GM12878 (cell line): ENCODE results near the gene TMEM98. TPM values are rescaled to one million over a fixed set of nuclear protein-coding genes. Genes with fewer than 3 reads are reported as not detected.

Experiments
- ATAC-seq: fragments of 200-7000 bp; cut with Tn5 transposase; 3 replicates; pipeline ENCODE4 v1.9.1; 2020; ENCODE audit warnings: mild to moderate bottlenecking, moderate library complexity
- BruUV-seq: library from RNA; stranded (reverse); fragments of 400-500 nt; replicated peaks from 2 replicates; lab custom pipeline; 2021; lab: Mats Ljungman, UMichigan
- CTCF ChIA-PET: fragments of 300-600 bp; sonication (Branson Sonifier 250); formaldehyde crosslinking; extraction: SDS; loops from one replicate; lab custom pipeline; 2021; ENCODE audit warnings: inconsistent platforms; lab: Yijun Ruan, JAX
- POLR2A ChIA-PET: fragments of 350-600 bp; formaldehyde crosslinking; extraction: SDS; loops from one replicate; lab custom pipeline; 2021; ENCODE audit warnings: inconsistent platforms; lab: Charles Lee
- RAD21 ChIA-PET: fragments of 300-600 bp; sonication (Branson Sonifier 250); formaldehyde crosslinking; loops from one replicate; lab custom pipeline; 2023; ENCODE audit warnings: antibody characterized with exemption; ENCODE audit not compliant: unreplicated experiment; lab: Charles Lee
- SMC1A ChIA-PET: fragments of 300-600 bp; sonication (Branson Sonifier 250); formaldehyde crosslinking; loops from one replicate; lab custom pipeline; 2023; ENCODE audit not compliant: unreplicated experiment, uncharacterized antibody; lab: Charles Lee
- DNase-seq: peaks from one replicate; pipeline ENCODE4 v3.0.0-alpha.2; 2011; ENCODE audit warnings: low read depth, low spot score
- FAIRE-seq: peaks from 3 replicates; lab custom pipeline; 2011; peaks lifted over from hg19 to GRCh38; lab: Jason Lieb, UNC
- H2AFZ ChIP-seq: 2 replicates; pipeline ENCODE4 v1.6.0; 2011; ENCODE audit warnings: low read depth, low read length, control low read depth; ENCODE audit not compliant: control insufficient read depth
- H3K27ac ChIP-seq: 2 replicates; pipeline ENCODE4 v1.5.1; 2011; ENCODE audit warnings: control low read depth; ENCODE audit not compliant: control insufficient read depth, insufficient read depth
- H3K27me3 ChIP-seq, 2 experiments: replicated peaks in 1 of 2; 2 replicates each; pipeline versions ENCODE4 v1.6.0 to v1.6.1; 2011; ENCODE audit warnings: low read length in 1 of 2; ENCODE audit not compliant: control insufficient read depth in 2 of 2, insufficient read depth in 2 of 2
- H3K36me3 ChIP-seq, 2 experiments: 2 replicates each; pipeline ENCODE4 v1.5.1; 2011; ENCODE audit warnings: low read length in 1 of 2; ENCODE audit not compliant: control insufficient read depth in 2 of 2, insufficient read depth in 2 of 2
- H3K4me1 ChIP-seq: 2 replicates; pipeline ENCODE4 v1.6.1; 2011; ENCODE audit warnings: mild to moderate bottlenecking, low read length, moderate library complexity, mixed read lengths; ENCODE audit not compliant: control insufficient read depth, insufficient read depth
- H3K4me2 ChIP-seq: 2 replicates; pipeline ENCODE4 v1.6.0; 2011; ENCODE audit warnings: control low read depth; ENCODE audit not compliant: control insufficient read depth, insufficient read depth
- H3K4me3 ChIP-seq: fragments of 200-600 bp; sonication (generic); 2 replicates; pipeline ENCODE4 v1.5.1; 2016
- H3K79me2 ChIP-seq: 2 replicates; pipeline ENCODE4 v1.6.0; 2011; ENCODE audit warnings: low read length; ENCODE audit not compliant: control insufficient read depth, insufficient read depth
- H3K9ac ChIP-seq: 2 replicates; pipeline ENCODE4 v1.8.0; 2011; ENCODE audit warnings: low read length, control low read depth, mixed read lengths; ENCODE audit not compliant: control insufficient read depth, insufficient read depth
- H3K9me3 ChIP-seq: replicated peaks from 3 replicates; pipeline ENCODE4 v1.5.1; 2011; ENCODE audit warnings: mild to moderate bottlenecking, low read length; ENCODE audit not compliant: control insufficient read depth, insufficient read depth
- H4K20me1 ChIP-seq: 2 replicates; pipeline ENCODE4 v1.6.0; 2011; ENCODE audit not compliant: control insufficient read depth, insufficient read depth
- CHD4 ChIP-seq: fragments of 200-600 bp; sonication (generic); IDR thresholded peaks from 2 replicates; pipeline ENCODE4 v1.6.1; 2016; ENCODE audit warnings: mild to moderate bottlenecking
- DPF2 ChIP-seq: fragments of 450-650 bp; IDR thresholded peaks from 2 replicates; pipeline ENCODE4 v1.6.1; 2017; ENCODE audit warnings: mild to moderate bottlenecking
- EGR1 ChIP-seq, 2 experiments: IDR thresholded peaks; 1 replicate in 1 of 2; 2 replicates in 1 of 2; pipeline ENCODE4 v1.6.1; 2011 to 2012; ENCODE audit warnings: low read depth in 2 of 2, low read length in 2 of 2, borderline replicate concordance in 1 of 2, mild to moderate bottlenecking in 1 of 2, moderate library complexity in 1 of 2
- GABPA ChIP-seq: IDR thresholded peaks from 2 replicates; pipeline ENCODE4 v1.6.1; 2014; ENCODE audit warnings: antibody characterized with exemption, low read depth, mild to moderate bottlenecking, inconsistent platforms
- IRF4 ChIP-seq: IDR thresholded peaks from 2 replicates; pipeline ENCODE4 v1.6.1; 2011; ENCODE audit warnings: low read depth, low read length
- NRF1 ChIP-seq: conservative IDR thresholded peaks from 2 replicates; pipeline ENCODE4 v1.6.1; 2011; ENCODE audit warnings: mild to moderate bottlenecking, low read depth, low read length, improper control_type of control experiment
- SREBF1 ChIP-seq: IDR thresholded peaks from 2 replicates; pipeline ENCODE4 v1.6.1; 2012; ENCODE audit warnings: mild to moderate bottlenecking, low read length
- ZBTB40 ChIP-seq: fragments of 450-650 bp; IDR thresholded peaks from 2 replicates; pipeline ENCODE4 v1.6.1; 2016; ENCODE audit warnings: mild to moderate bottlenecking, moderate library complexity, borderline replicate concordance
- ZNF217 ChIP-seq: fragments of 450-650 bp; IDR thresholded peaks from 2 replicates; pipeline ENCODE4 v1.6.1; 2017; ENCODE audit warnings: antibody characterized with exemption, mild to moderate bottlenecking
- ZSCAN29 ChIP-seq: fragments of 450-650 bp; IDR thresholded peaks from 2 replicates; pipeline ENCODE4 v1.6.1; 2017; ENCODE audit warnings: mild to moderate bottlenecking, moderate library complexity
- WGBS: methylation state at CpG from one replicate; pipeline ENCODE4 v1.1.6; 2016; ENCODE audit warnings: low lambda C conversion rate; ENCODE audit not compliant: insufficient replicate concordance, insufficient coverage; ENCODE audit errors: missing lambda C conversion rate; 5-methylcytosine and 5-hydroxymethylcytosine counted together
- in situ Hi-C: fragments of 300-500 bp; cut with MboI; formaldehyde crosslinking; loops from 9 replicates; pipeline ENCODE4 v1.14.3; 2018; ENCODE audit warnings: mixed read lengths
- intact Hi-C: fragments of 100-400 bp; cut with micrococcal nuclease; formaldehyde crosslinking; loops from one replicate; pipeline ENCODE4 v1.14.2; 2022; ENCODE audit not compliant: unreplicated experiment
- polyA plus RNA-seq, 11 experiments: library from polyadenylated mRNA; depleted of rRNA in 4 of 11; unstranded in 6 of 11; stranded (reverse) in 5 of 11; fragments of >200 nt; fragmentation: Nextera tagmentation in 4 of 11; fragmentation: Illumina TruSeq in 1 of 11; extraction: Ambion mirVana in 4 of 11; extraction: Trizol in 1 of 11; gene quantifications; 1 replicate in 1 of 11; 2 replicates in 10 of 11; pipeline versions ENCODE4 v1.2.1 to v1.2.3, GENCODE V29; 2011 to 2016; ENCODE audit warnings: inconsistent platforms in 2 of 11, missing spikeins in 2 of 11, low read depth in 1 of 11
- total RNA-seq, 4 experiments: library from RNA; depleted of rRNA in 3 of 4; stranded (reverse); fragments of >200 nt in 3 of 4; fragmentation: Illumina TruSeq in 1 of 4; extraction: Trizol in 1 of 4; gene quantifications; 2 replicates each; pipeline versions ENCODE4 v1.2.1 to v1.2.3, GENCODE V29; 2013 to 2021
- TF ChIP-seq, protein P1 (sequence below): IDR thresholded peaks from 2 replicates; pipeline ENCODE4 v1.6.1; 2012; ENCODE audit warnings: improper control_type of control experiment, low read depth, low read length; ENCODE audit not compliant: insufficient replicate concordance

The TMEM98 gene
- total and polyA plus RNA-seq, 10 of the 15 experiments (the other 5 are each of a cell fraction or from before 2014, with no cell fraction given) = 0.04 to 0.73 (median 0.13) TPM; not detected in 3

DNA sequence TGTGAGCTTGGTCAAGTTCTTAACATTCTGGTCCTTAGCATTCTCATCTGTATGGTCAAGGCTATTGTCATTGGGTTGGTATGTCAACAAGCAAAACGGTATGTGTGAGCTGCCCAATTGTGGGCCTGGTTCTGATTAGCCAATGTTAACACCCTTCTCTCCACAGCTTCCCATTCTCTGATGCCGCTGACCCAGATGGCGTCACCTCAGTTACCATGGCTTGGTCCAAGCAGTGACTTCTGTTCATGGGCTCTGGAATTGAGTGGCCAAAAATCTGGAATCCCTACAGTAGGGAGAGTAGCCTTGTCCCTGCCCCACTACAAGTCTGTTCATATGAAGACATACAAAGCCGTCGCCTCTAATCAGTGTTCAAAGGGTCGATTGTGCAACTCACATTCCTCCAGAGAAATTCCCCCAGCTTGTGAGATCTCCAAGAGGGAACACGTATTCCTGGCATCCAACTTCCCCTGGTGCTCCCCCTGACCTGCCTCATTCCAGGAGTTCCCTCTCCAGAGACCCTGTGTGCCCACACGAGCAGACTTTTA lies 15.8 kb downstream of the TMEM98 start (continued):
- no peak for TF ChIP-seq ZNF217
- no peak for TF ChIP-seq IRF4
- TF ChIP-seq, all 136 proteins: peak for 0

DNA sequence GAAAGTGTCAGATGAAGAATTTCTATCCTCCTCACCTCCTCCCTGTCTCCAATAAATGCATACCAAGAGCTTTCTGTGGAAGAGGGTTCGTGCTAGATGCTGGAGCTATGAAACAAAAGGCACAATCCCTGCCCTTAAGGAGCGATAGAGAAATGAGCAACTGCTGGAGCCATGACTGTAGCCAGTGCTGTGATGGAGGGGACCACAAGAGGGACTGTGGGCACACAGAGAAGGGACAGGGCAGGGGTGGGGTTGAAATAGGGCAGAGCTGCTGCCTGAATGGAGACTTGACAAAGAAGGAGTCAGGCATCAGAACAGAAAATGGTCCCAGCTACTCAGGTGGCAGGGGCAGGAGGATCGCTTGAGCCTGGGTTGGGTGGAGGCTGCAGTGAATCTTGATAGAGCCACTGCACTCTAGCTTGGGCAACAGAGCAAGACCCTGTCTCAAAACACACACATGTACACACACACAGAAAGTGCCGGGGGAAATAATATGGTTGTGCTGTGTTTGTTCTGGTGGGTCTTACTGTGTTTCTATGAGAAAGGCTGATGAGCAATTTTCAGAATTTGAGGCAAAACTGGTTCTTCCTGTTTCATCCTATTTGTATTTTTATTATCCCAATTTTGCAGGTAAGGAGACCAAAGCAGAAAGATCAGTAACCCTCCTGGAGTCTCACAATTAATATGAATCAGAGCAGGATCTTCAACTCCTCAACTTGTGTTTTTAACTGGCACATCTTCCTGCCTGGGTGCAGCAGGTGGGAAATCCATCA lies 16.5 kb downstream of the TMEM98 start:
- Histone ChIP-seq H3K4me1 (no peaks in the 10 kb centered on the region), H3K4me3 (no peak overlapping the region), H4K20me1 (no peaks in the 10 kb centered on the region), H3K27me3 (no peaks in the 10 kb centered on the region), H3K9ac (no peak overlapping the region), H3K36me3 (no peaks in the 10 kb centered on the region), H3K9me3 (no peaks in the 10 kb centered on the region), H2AFZ (no peak overlapping the region), H3K4me2 (no peak overlapping the region), H3K27ac (no peak overlapping the region), H3K79me2 (no peaks in the 10 kb centered on the region)
- no TSS peak for BruUV-seq
- in situ Hi-C loops (no loop called here), intact Hi-C loops (no loop called here)
- POLR2A ChIA-PET = no interaction called here
- CTCF ChIA-PET = interaction anchor here (1.0 to 5.3 kb wide), 2 partner anchors 53 to 161 kb away, joined by 4 to 64 read pairs; no protein-coding TSS in a partner anchor
- SMC1A ChIA-PET = no interaction called here
- FAIRE-seq (no peak), DNase-seq (no peak), ATAC-seq (no peak)
- RAD21 ChIA-PET = no interaction called here
- WGBS = 55% methylated on average over 4 of the region's 4 CpGs
- no peak for TF ChIP-seq ZBTB40
- TF ChIP-seq NRF1 = no peak
- no peak for TF ChIP-seq GABPA
- TF ChIP-seq, protein P1, sequence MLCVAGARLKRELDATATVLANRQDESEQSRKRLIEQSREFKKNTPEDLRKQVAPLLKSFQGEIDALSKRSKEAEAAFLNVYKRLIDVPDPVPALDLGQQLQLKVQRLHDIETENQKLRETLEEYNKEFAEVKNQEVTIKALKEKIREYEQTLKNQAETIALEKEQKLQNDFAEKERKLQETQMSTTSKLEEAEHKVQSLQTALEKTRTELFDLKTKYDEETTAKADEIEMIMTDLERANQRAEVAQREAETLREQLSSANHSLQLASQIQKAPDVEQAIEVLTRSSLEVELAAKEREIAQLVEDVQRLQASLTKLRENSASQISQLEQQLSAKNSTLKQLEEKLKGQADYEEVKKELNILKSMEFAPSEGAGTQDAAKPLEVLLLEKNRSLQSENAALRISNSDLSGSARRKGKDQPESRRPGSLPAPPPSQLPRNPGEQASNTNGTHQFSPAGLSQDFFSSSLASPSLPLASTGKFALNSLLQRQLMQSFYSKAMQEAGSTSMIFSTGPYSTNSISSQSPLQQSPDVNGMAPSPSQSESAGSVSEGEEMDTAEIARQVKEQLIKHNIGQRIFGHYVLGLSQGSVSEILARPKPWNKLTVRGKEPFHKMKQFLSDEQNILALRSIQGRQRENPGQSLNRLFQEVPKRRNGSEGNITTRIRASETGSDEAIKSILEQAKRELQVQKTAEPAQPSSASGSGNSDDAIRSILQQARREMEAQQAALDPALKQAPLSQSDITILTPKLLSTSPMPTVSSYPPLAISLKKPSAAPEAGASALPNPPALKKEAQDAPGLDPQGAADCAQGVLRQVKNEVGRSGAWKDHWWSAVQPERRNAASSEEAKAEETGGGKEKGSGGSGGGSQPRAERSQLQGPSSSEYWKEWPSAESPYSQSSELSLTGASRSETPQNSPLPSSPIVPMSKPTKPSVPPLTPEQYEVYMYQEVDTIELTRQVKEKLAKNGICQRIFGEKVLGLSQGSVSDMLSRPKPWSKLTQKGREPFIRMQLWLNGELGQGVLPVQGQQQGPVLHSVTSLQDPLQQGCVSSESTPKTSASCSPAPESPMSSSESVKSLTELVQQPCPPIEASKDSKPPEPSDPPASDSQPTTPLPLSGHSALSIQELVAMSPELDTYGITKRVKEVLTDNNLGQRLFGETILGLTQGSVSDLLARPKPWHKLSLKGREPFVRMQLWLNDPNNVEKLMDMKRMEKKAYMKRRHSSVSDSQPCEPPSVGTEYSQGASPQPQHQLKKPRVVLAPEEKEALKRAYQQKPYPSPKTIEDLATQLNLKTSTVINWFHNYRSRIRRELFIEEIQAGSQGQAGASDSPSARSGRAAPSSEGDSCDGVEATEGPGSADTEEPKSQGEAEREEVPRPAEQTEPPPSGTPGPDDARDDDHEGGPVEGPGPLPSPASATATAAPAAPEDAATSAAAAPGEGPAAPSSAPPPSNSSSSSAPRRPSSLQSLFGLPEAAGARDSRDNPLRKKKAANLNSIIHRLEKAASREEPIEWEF = no peak
- TF ChIP-seq SREBF1 = no peak
- TF ChIP-seq ZSCAN29 = no peak
- TF ChIP-seq DPF2 = no peak
- TF ChIP-seq EGR1 (IDR thresholded peaks at IDR 0.05; ENCODE audit: borderline replicate concordance in 1 of 2, low read depth in 2 of 2, low read length in 2 of 2) = no peak
- TF ChIP-seq CHD4 = no peak
